Measurements from ENCODE around the gene PRX. TPM values are rescaled to one million over a fixed set of nuclear protein-coding genes. Genes with fewer than 3 reads are reported as not detected.

Gene PRX
- total and polyA plus RNA-seq, 9 of the 15 experiments (the other 6 are each of a cell fraction or from before 2014, with no cell fraction given) = 0.65 to 3.5 (median 1.7) TPM; not detected in 2

DNA sequence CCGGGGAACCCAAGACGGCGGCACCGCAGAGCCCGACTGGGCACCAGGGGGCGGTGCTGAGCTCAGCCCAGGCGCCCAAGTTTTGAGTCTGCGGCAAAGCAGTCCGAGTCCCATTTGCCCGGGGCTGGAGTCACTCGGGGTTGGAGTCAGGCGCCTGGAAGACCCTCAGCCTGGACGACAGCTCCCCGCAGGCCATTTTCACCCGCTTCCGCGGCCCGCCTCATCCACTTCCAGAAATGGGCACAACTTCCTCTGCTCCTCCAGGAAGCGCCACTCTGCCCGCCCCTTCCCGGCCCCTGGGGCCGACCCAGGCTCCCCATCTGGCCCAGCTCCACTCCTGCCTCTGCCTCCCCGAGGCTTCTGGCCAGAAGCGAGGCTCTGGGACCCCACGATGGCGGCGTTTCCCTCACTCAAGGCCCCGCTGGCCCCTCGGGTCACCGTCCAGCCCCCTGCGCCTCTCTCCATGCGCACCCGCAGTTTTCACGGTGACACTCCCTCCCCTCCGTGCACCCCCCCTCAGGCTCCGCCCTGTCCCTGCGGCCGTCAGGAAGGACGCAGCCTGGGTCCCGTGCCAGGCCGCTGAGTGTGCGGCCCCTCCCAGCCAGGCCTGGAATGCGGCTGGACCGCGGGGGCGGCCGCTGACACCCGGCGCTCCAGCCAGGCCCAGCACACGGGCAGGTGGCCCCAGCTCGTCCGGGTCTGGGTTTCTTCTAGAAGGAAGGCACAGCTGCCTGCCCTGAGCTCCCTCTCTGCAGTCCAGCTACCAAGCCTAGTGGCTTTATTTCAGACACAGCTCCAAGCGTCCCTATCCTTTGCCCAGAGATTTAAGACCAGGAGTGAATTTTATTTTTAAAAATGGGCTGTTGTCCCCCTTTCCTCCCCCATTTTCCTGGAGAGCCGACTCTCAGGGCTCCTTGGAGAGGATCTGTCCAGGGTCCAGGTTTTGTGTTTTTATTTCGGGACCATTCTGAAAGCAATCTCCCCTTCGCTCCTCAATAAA, 7.9 kb upstream of the PRX start (continued):
- TF ChIP-seq, protein P1, sequence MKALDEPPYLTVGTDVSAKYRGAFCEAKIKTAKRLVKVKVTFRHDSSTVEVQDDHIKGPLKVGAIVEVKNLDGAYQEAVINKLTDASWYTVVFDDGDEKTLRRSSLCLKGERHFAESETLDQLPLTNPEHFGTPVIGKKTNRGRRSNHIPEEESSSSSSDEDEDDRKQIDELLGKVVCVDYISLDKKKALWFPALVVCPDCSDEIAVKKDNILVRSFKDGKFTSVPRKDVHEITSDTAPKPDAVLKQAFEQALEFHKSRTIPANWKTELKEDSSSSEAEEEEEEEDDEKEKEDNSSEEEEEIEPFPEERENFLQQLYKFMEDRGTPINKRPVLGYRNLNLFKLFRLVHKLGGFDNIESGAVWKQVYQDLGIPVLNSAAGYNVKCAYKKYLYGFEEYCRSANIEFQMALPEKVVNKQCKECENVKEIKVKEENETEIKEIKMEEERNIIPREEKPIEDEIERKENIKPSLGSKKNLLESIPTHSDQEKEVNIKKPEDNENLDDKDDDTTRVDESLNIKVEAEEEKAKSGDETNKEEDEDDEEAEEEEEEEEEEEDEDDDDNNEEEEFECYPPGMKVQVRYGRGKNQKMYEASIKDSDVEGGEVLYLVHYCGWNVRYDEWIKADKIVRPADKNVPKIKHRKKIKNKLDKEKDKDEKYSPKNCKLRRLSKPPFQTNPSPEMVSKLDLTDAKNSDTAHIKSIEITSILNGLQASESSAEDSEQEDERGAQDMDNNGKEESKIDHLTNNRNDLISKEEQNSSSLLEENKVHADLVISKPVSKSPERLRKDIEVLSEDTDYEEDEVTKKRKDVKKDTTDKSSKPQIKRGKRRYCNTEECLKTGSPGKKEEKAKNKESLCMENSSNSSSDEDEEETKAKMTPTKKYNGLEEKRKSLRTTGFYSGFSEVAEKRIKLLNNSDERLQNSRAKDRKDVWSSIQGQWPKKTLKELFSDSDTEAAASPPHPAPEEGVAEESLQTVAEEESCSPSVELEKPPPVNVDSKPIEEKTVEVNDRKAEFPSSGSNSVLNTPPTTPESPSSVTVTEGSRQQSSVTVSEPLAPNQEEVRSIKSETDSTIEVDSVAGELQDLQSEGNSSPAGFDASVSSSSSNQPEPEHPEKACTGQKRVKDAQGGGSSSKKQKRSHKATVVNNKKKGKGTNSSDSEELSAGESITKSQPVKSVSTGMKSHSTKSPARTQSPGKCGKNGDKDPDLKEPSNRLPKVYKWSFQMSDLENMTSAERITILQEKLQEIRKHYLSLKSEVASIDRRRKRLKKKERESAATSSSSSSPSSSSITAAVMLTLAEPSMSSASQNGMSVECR (CRISPR knock-in tag; IDR thresholded peaks at IDR 0.05) = no peak; the same call in 1 of the 2 replicates
- TF ChIP-seq, protein P2, sequence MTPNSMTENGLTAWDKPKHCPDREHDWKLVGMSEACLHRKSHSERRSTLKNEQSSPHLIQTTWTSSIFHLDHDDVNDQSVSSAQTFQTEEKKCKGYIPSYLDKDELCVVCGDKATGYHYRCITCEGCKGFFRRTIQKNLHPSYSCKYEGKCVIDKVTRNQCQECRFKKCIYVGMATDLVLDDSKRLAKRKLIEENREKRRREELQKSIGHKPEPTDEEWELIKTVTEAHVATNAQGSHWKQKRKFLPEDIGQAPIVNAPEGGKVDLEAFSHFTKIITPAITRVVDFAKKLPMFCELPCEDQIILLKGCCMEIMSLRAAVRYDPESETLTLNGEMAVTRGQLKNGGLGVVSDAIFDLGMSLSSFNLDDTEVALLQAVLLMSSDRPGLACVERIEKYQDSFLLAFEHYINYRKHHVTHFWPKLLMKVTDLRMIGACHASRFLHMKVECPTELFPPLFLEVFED (CRISPR knock-in tag; conservative IDR thresholded peaks at IDR 0.05) = no peak
- TF ChIP-seq, protein P3, sequence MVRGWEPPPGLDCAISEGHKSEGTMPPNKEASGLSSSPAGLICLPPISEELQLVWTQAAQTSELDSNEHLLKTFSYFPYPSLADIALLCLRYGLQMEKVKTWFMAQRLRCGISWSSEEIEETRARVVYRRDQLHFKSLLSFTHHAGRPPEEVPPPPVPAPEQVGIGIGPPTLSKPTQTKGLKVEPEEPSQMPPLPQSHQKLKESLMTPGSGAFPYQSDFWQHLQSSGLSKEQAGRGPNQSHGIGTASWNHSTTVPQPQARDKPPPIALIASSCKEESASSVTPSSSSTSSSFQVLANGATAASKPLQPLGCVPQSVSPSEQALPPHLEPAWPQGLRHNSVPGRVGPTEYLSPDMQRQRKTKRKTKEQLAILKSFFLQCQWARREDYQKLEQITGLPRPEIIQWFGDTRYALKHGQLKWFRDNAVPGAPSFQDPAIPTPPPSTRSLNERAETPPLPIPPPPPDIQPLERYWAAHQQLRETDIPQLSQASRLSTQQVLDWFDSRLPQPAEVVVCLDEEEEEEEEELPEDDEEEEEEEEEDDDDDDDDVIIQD (CRISPR knock-in tag; IDR thresholded peaks at IDR 0.05) = no peak
- TF ChIP-seq ZNF133 (CRISPR knock-in tag; IDR thresholded peaks at IDR 0.05) = no peak
- TF ChIP-seq MAFG (tag; conservative IDR thresholded peaks at IDR 0.05) = no peak
- no peak for TF ChIP-seq ZNF584 (CRISPR knock-in tag; IDR thresholded peaks at IDR 0.05; ENCODE audit: low read depth)
- TF ChIP-seq DACH1 (IDR thresholded peaks at IDR 0.05; ENCODE audit: partially characterized antibody) = peak; percentile 45
- no peak for TF ChIP-seq ZNF347 (CRISPR knock-in tag; IDR thresholded peaks at IDR 0.05; ENCODE audit: low read depth)
- TF ChIP-seq MBD2 (IDR thresholded peaks at IDR 0.05; ENCODE audit: borderline replicate concordance, low read depth) = peak; percentile 59; the same call in 1 of the 2 replicates
- no peak for TF ChIP-seq HSF4 (CRISPR knock-in tag; IDR thresholded peaks at IDR 0.05; ENCODE audit: borderline replicate concordance)
- TF ChIP-seq POLR2AphosphoS5 (IDR thresholded peaks at IDR 0.05; ENCODE audit: control insufficient read depth, insufficient read depth, low read depth, low read length) = peak; percentile 64
- no peak for TF ChIP-seq SIX5 (IDR thresholded peaks at IDR 0.05; ENCODE audit: borderline replicate concordance in 1 of 2, insufficient read depth in 1 of 2, low read depth in 1 of 2, low read length in 2 of 2)
- TF ChIP-seq NCOA2 (IDR thresholded peaks at IDR 0.05; ENCODE audit: partially characterized antibody in 2 of 2) = no peak
- TF ChIP-seq, protein P4, sequence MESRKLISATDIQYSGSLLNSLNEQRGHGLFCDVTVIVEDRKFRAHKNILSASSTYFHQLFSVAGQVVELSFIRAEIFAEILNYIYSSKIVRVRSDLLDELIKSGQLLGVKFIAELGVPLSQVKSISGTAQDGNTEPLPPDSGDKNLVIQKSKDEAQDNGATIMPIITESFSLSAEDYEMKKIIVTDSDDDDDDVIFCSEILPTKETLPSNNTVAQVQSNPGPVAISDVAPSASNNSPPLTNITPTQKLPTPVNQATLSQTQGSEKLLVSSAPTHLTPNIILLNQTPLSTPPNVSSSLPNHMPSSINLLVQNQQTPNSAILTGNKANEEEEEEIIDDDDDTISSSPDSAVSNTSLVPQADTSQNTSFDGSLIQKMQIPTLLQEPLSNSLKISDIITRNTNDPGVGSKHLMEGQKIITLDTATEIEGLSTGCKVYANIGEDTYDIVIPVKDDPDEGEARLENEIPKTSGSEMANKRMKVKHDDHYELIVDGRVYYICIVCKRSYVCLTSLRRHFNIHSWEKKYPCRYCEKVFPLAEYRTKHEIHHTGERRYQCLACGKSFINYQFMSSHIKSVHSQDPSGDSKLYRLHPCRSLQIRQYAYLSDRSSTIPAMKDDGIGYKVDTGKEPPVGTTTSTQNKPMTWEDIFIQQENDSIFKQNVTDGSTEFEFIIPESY (CRISPR knock-in tag; IDR thresholded peaks at IDR 0.05) = peak; percentile 89
